ENCODE data around the gene TFEB.

TFEB gene

DNA sequence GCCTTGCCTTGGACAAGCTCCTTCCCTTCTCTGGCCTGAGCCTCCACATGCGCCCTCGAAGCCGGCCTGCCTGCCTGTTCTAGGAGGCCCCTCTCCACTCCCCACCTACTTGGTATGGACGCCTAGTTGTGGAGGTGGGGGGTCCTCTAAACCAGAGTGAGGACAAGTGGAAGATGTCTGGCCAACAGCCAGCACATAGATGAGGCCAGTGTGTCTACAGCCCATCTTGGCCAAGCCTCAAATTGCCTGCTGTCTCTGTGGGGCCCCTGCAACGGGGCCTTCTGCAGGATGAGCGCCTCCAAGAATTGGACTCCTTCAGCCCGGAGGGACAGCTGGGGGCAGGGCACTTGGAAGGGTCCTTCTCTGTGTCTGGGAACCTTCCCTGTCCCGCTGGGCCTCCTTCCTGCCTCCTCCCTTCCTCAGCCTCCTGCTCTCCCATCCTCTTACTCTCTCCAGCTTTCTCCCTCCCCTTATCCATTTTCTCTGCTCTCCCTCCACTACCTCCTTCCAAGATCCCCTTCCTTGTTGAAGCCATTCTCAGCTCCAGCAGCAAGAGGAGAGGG, 95.5 kb downstream of the TFEB start:
- TF ChIP-seq ZFX (IDR thresholded peaks at IDR 0.05; ENCODE audit: borderline replicate concordance): no peak
- TF ChIP-seq, protein P1, sequence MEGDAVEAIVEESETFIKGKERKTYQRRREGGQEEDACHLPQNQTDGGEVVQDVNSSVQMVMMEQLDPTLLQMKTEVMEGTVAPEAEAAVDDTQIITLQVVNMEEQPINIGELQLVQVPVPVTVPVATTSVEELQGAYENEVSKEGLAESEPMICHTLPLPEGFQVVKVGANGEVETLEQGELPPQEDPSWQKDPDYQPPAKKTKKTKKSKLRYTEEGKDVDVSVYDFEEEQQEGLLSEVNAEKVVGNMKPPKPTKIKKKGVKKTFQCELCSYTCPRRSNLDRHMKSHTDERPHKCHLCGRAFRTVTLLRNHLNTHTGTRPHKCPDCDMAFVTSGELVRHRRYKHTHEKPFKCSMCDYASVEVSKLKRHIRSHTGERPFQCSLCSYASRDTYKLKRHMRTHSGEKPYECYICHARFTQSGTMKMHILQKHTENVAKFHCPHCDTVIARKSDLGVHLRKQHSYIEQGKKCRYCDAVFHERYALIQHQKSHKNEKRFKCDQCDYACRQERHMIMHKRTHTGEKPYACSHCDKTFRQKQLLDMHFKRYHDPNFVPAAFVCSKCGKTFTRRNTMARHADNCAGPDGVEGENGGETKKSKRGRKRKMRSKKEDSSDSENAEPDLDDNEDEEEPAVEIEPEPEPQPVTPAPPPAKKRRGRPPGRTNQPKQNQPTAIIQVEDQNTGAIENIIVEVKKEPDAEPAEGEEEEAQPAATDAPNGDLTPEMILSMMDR (IDR thresholded peaks at IDR 0.05): no peak

DNA sequence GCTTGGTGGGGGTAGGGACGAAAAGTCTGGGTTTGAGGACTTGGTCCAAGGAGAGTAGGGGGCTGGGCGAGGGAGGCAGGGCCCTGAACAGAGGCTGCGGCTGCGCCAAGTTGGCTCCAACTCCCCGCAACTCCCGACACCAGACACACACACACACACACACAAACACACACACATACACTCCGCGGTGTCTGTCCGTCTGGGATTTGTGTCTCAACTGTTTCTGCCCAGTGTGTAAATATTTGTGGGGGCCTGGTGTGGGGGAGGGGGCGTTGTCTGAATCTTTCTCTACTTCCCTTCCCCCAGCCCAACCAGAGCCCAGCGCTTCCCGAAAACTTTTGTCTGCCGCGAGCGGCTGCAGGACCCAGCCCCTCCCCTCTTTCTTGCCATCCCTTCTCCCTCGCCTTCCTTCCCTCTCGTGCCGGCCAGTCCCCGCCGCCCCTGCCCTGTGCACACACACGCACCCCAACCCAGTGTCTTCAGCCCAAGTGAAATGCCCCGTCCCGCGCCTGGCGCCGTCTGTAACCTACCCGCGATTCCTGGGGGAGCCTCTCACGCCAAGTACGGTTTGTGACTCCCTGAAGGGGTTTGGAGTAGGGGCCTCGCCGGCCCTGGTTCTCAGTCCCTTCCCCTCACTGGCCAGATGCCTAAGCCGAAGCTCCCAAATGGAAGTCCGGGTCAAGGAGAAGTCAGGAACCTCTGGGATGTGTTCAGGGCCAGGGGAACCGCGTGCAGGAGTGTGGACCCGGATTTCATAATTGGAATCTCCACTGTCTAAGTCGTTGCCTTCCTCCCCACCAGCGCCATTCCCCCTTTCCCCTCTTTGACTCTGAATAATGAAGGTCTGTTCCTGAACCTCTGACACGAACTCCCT, 96.2 kb downstream of the TFEB start:
- H3K27ac ChIP-seq: no peak overlapping the region
- TF ChIP-seq, protein P1 (IDR thresholded peaks at IDR 0.05): no peak
- TF ChIP-seq ZFX (IDR thresholded peaks at IDR 0.05; ENCODE audit: borderline replicate concordance): no peak

More for the DNA sequence above, 95.5 kb downstream of the TFEB start:
- H3K27ac ChIP-seq: no peak overlapping the region

DNA sequence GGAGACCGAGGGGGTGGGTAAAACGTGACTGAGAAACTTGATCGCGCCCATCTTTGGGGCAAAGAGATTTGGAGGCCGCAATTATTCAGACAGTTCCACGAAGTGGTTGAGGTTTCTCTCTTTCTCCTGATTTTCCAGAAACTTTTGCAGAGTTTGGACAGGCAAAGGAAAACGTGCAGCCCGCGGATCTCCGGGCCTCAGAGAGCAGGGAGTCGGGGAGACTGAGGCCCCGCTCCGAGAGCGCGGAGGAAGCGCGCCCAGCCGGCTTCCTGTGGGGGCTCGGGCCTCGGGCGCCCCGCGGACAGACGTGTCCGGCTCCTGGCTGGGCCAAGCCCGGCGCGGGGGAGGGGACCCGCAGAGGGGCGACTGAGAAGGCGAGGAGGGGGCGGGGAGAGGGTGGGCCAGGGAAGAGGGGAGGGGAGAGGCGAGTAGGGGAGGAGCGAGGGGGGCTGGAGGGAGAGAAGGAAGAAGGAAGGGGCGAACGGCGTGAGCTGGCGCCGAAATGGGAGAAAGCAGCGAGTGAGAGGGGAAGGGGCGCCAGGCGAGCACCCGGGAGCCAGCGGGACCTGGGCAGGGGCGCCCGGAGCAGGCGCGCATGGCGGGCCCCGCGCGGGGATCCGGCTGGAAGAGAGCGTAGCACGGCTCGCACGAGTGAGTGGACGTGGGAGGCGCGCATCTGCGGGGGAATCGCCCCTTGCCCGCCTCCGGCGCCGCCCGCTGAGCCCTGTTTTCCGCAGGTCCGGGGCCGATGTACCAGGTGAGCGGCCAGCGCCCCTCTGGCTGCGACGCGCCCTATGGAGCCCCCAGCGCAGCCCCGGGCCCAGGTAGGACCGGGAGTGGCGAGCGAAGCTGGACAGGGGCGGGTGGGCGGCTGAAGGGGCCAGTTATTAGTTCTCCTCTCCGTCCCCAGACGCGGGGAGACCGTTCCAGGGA, 97.1 kb downstream of the TFEB start, which contains the start of gene MDFI:
MDFI (plus strand) TSS at position 467 of the 933 bp plus-strand sequence; CDS start at position 749, 282 bp downstream.
- TF ChIP-seq, protein P1 (IDR thresholded peaks at IDR 0.05): no peak
- TF ChIP-seq ZFX (IDR thresholded peaks at IDR 0.05; ENCODE audit: borderline replicate concordance): no peak
- H3K27ac ChIP-seq: no peak within 1 kb of the TSS

DNA sequence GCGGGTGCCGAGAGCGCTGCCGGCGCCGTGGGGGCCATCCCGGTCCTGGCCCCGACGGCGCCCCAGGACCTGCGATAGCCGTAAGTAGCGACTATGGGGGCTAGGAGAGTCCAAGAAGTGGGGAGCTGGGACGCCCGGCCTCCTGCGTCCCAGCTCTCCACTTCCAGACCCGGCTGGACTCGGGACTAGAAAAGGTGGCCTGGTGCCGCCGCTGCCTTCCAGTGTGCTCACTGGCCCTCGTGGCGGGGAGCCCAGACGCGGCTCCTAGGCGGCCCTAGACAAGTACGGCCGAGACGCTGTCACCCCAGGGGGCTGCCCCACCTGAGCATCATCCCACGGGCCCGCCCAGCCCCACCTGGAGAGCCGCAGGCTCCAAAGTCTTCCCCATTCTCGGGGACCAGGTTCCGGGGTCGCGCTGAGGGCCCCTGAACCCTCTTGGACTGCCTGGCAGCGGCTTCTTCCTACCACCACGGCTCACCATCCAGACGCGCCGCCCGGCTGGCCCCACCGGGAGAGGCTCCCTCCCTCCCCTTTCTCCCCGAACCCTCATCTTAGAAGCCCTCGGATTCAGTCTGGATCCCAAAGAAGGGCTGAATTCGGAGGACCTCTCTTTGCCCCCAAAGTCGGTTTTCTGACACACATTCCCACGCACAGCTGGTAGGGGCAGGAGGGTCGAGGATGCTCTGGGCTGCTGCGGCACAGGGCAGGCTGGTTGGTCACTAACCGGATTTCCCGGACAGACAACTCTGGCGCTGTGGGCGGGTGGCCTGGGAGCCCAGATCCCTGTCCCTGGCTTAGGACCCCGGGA, 98.0 kb downstream of the TFEB start:
- TF ChIP-seq ZFX (IDR thresholded peaks at IDR 0.05; ENCODE audit: borderline replicate concordance): no peak
- TF ChIP-seq, protein P1 (IDR thresholded peaks at IDR 0.05): no peak
- no peak overlapping the region for H3K27ac ChIP-seq

DNA sequence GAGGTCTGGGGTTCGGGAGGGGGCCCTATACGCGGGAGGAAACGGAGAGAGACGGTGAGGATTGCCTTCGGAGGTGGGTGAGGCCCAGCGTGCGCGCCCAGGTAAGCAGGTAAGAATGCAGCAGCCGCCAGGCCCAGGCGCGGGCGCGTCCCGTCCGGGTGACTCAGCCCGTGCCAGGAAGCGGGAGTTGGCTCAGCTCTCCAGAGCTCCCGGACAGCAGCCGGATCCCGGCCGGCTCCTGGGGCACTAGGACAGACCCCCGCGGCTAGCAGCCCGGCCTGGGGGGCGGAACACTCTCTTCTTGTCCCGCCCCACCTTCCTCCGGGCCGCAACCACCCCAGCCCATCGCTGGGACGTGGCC, 98.6 kb downstream of the TFEB start:
- no peak overlapping the region for H3K27ac ChIP-seq
- TF ChIP-seq ZFX (IDR thresholded peaks at IDR 0.05; ENCODE audit: borderline replicate concordance): no peak
- TF ChIP-seq, protein P1 (IDR thresholded peaks at IDR 0.05): no peak

DNA sequence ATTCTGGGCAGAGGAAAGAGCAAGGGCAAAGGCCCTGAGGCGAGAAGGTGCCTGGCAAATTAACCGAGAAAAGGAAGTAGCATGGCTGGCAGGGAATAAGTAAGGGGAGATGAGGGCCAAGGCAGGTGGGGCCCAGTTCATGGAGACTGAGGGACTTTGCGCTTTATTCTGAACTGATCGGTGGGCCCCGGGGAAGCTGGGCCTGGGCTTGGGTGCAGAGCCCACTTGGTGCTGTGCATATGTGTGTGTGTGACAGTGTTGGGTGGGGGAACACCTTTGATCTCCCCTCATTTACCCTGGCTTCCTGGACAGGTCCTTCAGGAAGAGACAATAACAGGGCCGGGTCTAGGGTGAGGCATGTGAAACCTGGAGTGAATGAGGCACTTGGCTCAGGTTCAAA, 100.0 kb downstream of the TFEB start:
- TF ChIP-seq ZFX (IDR thresholded peaks at IDR 0.05; ENCODE audit: borderline replicate concordance): no peak
- TF ChIP-seq, protein P1 (IDR thresholded peaks at IDR 0.05): no peak

More for the DNA sequence above, 100.0 kb downstream of the TFEB start:
- no peak overlapping the region for H3K27ac ChIP-seq

Data from 22Rv1 (cell line).